Ishikawa (cell line): ENCODE data around the gene DLX1.

Source experiments
- CEBPB ChIP-seq: IDR thresholded peaks from 2 replicates; pipeline ENCODE4 v1.6.1; 2012
- CREB1 ChIP-seq: IDR thresholded peaks from 2 replicates; pipeline ENCODE4 v1.6.1; 2012; ENCODE audit warnings: low read depth
- EGR1 ChIP-seq: IDR thresholded peaks from 2 replicates; pipeline ENCODE4 v1.6.1; 2012
- EP300 ChIP-seq: IDR thresholded peaks from 2 replicates; pipeline ENCODE4 v1.6.1; 2012; ENCODE audit warnings: borderline replicate concordance
- MAX ChIP-seq: IDR thresholded peaks from 2 replicates; pipeline ENCODE4 v1.6.1; 2012
- RAD21 ChIP-seq: IDR thresholded peaks from 2 replicates; pipeline ENCODE4 v1.6.1; 2012; ENCODE audit warnings: low read depth
- TAF1 ChIP-seq: IDR thresholded peaks from 2 replicates; pipeline ENCODE4 v1.6.1; 2012; ENCODE audit warnings: low read depth, mild to moderate bottlenecking
- USF1 ChIP-seq: IDR thresholded peaks from 2 replicates; pipeline ENCODE4 v1.6.1; 2012
- YY1 ChIP-seq: IDR thresholded peaks from 2 replicates; pipeline ENCODE4 v1.6.1; 2012; ENCODE audit warnings: low read depth
- TF ChIP-seq, protein P1 (sequence below): IDR thresholded peaks from 2 replicates; pipeline ENCODE4 v1.6.1; 2012; ENCODE audit warnings: low read depth, mild to moderate bottlenecking

DNA sequence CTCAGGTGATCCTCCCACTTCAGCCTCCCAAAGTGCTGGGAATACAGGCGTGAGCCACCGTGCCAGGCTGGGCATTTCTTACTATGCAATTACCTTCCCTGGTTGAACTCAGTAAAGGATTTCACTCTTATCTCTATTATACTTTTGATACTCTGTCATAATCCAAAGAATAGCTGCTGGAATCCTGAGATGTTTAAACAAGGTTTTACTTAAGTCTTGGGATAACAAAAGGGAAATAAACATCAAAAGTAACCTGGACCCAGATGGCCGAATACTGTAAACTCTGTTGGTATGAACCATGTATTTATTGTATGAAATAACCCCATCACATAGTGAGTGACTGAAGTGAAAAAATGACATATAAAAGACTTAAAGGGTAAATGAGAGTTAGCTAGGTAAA is 29.3 kb downstream of the DLX1 start:
- TF ChIP-seq, protein P1, sequence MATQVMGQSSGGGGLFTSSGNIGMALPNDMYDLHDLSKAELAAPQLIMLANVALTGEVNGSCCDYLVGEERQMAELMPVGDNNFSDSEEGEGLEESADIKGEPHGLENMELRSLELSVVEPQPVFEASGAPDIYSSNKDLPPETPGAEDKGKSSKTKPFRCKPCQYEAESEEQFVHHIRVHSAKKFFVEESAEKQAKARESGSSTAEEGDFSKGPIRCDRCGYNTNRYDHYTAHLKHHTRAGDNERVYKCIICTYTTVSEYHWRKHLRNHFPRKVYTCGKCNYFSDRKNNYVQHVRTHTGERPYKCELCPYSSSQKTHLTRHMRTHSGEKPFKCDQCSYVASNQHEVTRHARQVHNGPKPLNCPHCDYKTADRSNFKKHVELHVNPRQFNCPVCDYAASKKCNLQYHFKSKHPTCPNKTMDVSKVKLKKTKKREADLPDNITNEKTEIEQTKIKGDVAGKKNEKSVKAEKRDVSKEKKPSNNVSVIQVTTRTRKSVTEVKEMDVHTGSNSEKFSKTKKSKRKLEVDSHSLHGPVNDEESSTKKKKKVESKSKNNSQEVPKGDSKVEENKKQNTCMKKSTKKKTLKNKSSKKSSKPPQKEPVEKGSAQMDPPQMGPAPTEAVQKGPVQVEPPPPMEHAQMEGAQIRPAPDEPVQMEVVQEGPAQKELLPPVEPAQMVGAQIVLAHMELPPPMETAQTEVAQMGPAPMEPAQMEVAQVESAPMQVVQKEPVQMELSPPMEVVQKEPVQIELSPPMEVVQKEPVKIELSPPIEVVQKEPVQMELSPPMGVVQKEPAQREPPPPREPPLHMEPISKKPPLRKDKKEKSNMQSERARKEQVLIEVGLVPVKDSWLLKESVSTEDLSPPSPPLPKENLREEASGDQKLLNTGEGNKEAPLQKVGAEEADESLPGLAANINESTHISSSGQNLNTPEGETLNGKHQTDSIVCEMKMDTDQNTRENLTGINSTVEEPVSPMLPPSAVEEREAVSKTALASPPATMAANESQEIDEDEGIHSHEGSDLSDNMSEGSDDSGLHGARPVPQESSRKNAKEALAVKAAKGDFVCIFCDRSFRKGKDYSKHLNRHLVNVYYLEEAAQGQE = no peak
- TF ChIP-seq USF1 (no peak), CEBPB (no peak), EGR1 (no peak), EP300 (no peak), CREB1 (no peak), RAD21 (no peak), MAX (no peak), TAF1 (no peak), YY1 (no peak)
